Liver (tissue), 9 donors: ENCODE data around the gene FHIP2A. TPM values are rescaled to one million over a fixed set of nuclear protein-coding genes. Genes with fewer than 3 reads are reported as not detected.

Experiments
- DNase-seq: peaks from one replicate; pipeline ENCODE4 v3.0.0-alpha.2; 2017; ENCODE audit warnings: low spot score
- H3K27ac ChIP-seq, 2 donors: one replicate each; pipeline ENCODE4 v1.7.0; 2013; ENCODE audit warnings: inconsistent platforms in 2 of 2, low read length in 2 of 2, control low read depth in 1 of 2, low read depth in 1 of 2, mild to moderate bottlenecking in 1 of 2
- H3K27me3 ChIP-seq, 4 donors: one replicate each; pipeline versions ENCODE4 v1.6.1 to v1.7.0; 2013; ENCODE audit warnings: low read length in 3 of 4, inconsistent platforms in 1 of 4, mild to moderate bottlenecking in 1 of 4, moderate library complexity in 1 of 4; ENCODE audit not compliant: control insufficient read depth in 4 of 4, insufficient read depth in 4 of 4
- H3K36me3 ChIP-seq, 4 donors: one replicate each; pipeline versions ENCODE4 v1.6.1 to v1.7.0; 2013; ENCODE audit warnings: low read length in 3 of 4, mild to moderate bottlenecking in 3 of 4, low read depth in 1 of 4, moderate library complexity in 1 of 4; ENCODE audit not compliant: control insufficient read depth in 4 of 4, insufficient read depth in 3 of 4
- H3K4me1 ChIP-seq, 4 donors: one replicate each; pipeline versions ENCODE4 v1.6.1 to v1.7.0; 2013; ENCODE audit warnings: low read length in 3 of 4, mild to moderate bottlenecking in 3 of 4, moderate library complexity in 1 of 4; ENCODE audit not compliant: control insufficient read depth in 4 of 4, insufficient read depth in 4 of 4
- H3K4me3 ChIP-seq, 3 donors: one replicate each; pipeline versions ENCODE4 v1.6.1 to v1.7.0; 2013; ENCODE audit warnings: low read length in 3 of 3, control low read depth in 1 of 3, low read depth in 1 of 3, mild to moderate bottlenecking in 1 of 3
- H3K9ac ChIP-seq, 2 donors: one replicate each; pipeline ENCODE4 v1.7.0; 2013; ENCODE audit warnings: low read length in 2 of 2, mild to moderate bottlenecking in 2 of 2, moderate library complexity in 2 of 2, control low read depth in 1 of 2, low read depth in 1 of 2
- H3K9me3 ChIP-seq, 4 donors: one replicate each; pipeline versions ENCODE4 v1.6.1 to v1.7.0; 2013; ENCODE audit warnings: low read length in 3 of 4; ENCODE audit not compliant: control insufficient read depth in 4 of 4
- ATF3 ChIP-seq: IDR thresholded peaks from 2 replicates; pipeline ENCODE4 v1.6.1; 2016; ENCODE audit warnings: antibody characterized with exemption
- CTCF ChIP-seq: fragments of 150-350 bp; IDR thresholded peaks from 2 replicates; pipeline ENCODE4 v1.5.1; 2017; ENCODE audit warnings: improper control_type of control experiment, low read depth, low read length; ENCODE audit not compliant: missing input control
- EGR1 ChIP-seq, 2 donors: IDR thresholded peaks; 2 replicates each; pipeline ENCODE4 v1.6.1; 2016 to 2018; ENCODE audit warnings: antibody characterized with exemption in 2 of 2, low read depth in 2 of 2
- FOXA2 ChIP-seq: IDR thresholded peaks from 2 replicates; pipeline ENCODE4 v1.6.1; 2016; ENCODE audit warnings: antibody characterized with exemption
- GABPA ChIP-seq, 2 donors: IDR thresholded peaks in 1 of 2; conservative IDR thresholded peaks in 1 of 2; 2 replicates each; pipeline ENCODE4 v1.6.1; 2016; ENCODE audit warnings: antibody characterized with exemption in 2 of 2, mild to moderate bottlenecking in 1 of 2, moderate library complexity in 1 of 2
- HNF4A ChIP-seq, 2 donors: conservative IDR thresholded peaks; 2 replicates each; pipeline ENCODE4 v1.6.1; 2016; ENCODE audit warnings: antibody characterized with exemption in 2 of 2, mild to moderate bottlenecking in 2 of 2
- HNF4G ChIP-seq: IDR thresholded peaks from 2 replicates; pipeline ENCODE4 v1.6.1; 2016; ENCODE audit warnings: antibody characterized with exemption
- MAX ChIP-seq: IDR thresholded peaks from 2 replicates; pipeline ENCODE4 v1.6.1; 2016; ENCODE audit warnings: antibody characterized with exemption
- NR2F2 ChIP-seq: IDR thresholded peaks from 2 replicates; pipeline ENCODE4 v1.6.1; 2016; ENCODE audit warnings: antibody characterized with exemption
- REST ChIP-seq: IDR thresholded peaks from 2 replicates; pipeline ENCODE4 v1.6.1; 2016; ENCODE audit warnings: antibody characterized with exemption, mild to moderate bottlenecking
- RXRA ChIP-seq, 2 donors: IDR thresholded peaks; 2 replicates each; pipeline ENCODE4 v1.6.1; 2017 to 2018; ENCODE audit warnings: antibody characterized with exemption in 2 of 2, mild to moderate bottlenecking in 1 of 2
- TAF1 ChIP-seq: conservative IDR thresholded peaks from 2 replicates; pipeline ENCODE4 v1.6.1; 2016; ENCODE audit warnings: antibody characterized with exemption, mild to moderate bottlenecking
- YY1 ChIP-seq: IDR thresholded peaks from 2 replicates; pipeline ENCODE4 v1.6.1; 2016; ENCODE audit warnings: antibody characterized with exemption, mild to moderate bottlenecking
- ZBTB33 ChIP-seq: IDR thresholded peaks from 2 replicates; pipeline ENCODE4 v1.6.1; 2016; ENCODE audit warnings: antibody characterized with exemption
- WGBS: extraction: QIAGEN DNeasy Blood & Tissue Kit; methylation state at CpG from one replicate; pipeline ENCODE4 v1.1.7; 2013; 5-methylcytosine and 5-hydroxymethylcytosine counted together
- polyA plus RNA-seq, 2 donors: library from polyadenylated mRNA; stranded (reverse) in 1 of 2; unstranded in 1 of 2; fragments of 200-250 nt in 1 of 2; fragments of >200 nt in 1 of 2; fragmentation: Nextera tagmentation in 1 of 2; extraction: Ambion mirVana in 1 of 2; gene quantifications; one replicate each; pipeline versions ENCODE4 v1.2.1 to v1.2.3, GENCODE V29; 2013 to 2015
- total RNA-seq, 2 donors: library from RNA; depleted of rRNA; stranded (reverse); fragments of >200 nt; gene quantifications; one replicate each; pipeline ENCODE4 v1.2.3, GENCODE V29; 2014
- donor health status: healthy.
- donor health status: healthy.
- donor health status: healthy.
- donor health status: healthy.
- donor health status: healthy.

The FHIP2A gene
- total and polyA plus RNA-seq, 4 donors, result 8.0 to 21.1 (median 13.3) TPM

GRCh38 chr10:114869520-114869892, 47.9 kb downstream of the FHIP2A start:
- WGBS, result 55% methylated on average over 1 of the region's 1 CpG

More at GRCh38 chr10:114869520-114869892, 47.9 kb downstream of the FHIP2A start:
- Histone ChIP-seq H3K4me3 (no peak overlapping the region), H3K4me1 (no peaks in the 10 kb centered on the region), H3K27me3 (no peaks in the 10 kb centered on the region), H3K27ac (no peak overlapping the region), H3K9me3 (no peaks in the 10 kb centered on the region), H3K36me3 (peaks cover 0 to 3% (median 1%) of the 10 kb centered on the region in 4 donors), H3K9ac (no peak overlapping the region)
- no peak for DNase-seq
- TF ChIP-seq HNF4G (no peak), TAF1 (no peak), MAX (no peak), HNF4A (conservative IDR thresholded peaks at IDR 0.05) (no peak), GABPA (IDR thresholded peaks at IDR 0.05 in 1 of 2, conservative IDR thresholded peaks at IDR 0.05 in 1 of 2) (no peak), ATF3 (no peak), EGR1 (IDR thresholded peaks at IDR 0.05; ENCODE audit: low read depth in 2 of 2) (no peak), FOXA2 (no peak), REST (no peak), YY1 (no peak), RXRA (IDR thresholded peaks at IDR 0.05) (no peak), ZBTB33 (no peak), NR2F2 (no peak), CTCF (no peak)
